Stimulated activated CD8-positive, alpha-beta memory T cell treated with anti-CD3 and anti-CD28 coated beads, Interleukin-4, amount 100 ng/mL, for 4 hours (primary cell): Measurements from ENCODE around the gene NPAS2.

Experiments
- DNase-seq, 2 donors: peaks; one replicate each; pipeline ENCODE4 v3.0.0-alpha.2; 2020; ENCODE audit warnings: low read depth in 2 of 2, low spot score in 1 of 2

Gene NPAS2

GRCh38 chr2:100820523-100821254, 750 bp downstream of the NPAS2 start:
- DNase-seq, result no peak

GRCh38 chr2:100821255-100821910, 1.4 kb downstream of the NPAS2 start:
- no peak for DNase-seq

- no peak for DNase-seq
Measured at GRCh38 chr2:100821911-100822265, 1.9 kb downstream of the NPAS2 start.

GRCh38 chr2:100822587-100823248, 2.8 kb downstream of the NPAS2 start:
- no peak for DNase-seq

- DNase-seq, result no peak
Measured at GRCh38 chr2:100823665-100824438, 3.9 kb downstream of the NPAS2 start.

- DNase-seq, result no peak
Measured at GRCh38 chr2:100824842-100825241, 4.9 kb downstream of the NPAS2 start.

GRCh38 chr2:100826494-100826893, 6.6 kb downstream of the NPAS2 start:
- no peak for DNase-seq

GRCh38 chr2:100831158-100831750, 11.3 kb downstream of the NPAS2 start:
- no peak for DNase-seq

- no peak for DNase-seq
Measured at GRCh38 chr2:100831831-100832230, 11.9 kb downstream of the NPAS2 start.

GRCh38 chr2:100832885-100833284, 12.9 kb downstream of the NPAS2 start:
- DNase-seq, result no peak

GRCh38 chr2:100833331-100833730, 13.4 kb downstream of the NPAS2 start:
- no peak for DNase-seq

- no peak for DNase-seq
Measured at GRCh38 chr2:100834221-100834620, 14.3 kb downstream of the NPAS2 start.

GRCh38 chr2:100835006-100835659, 15.2 kb downstream of the NPAS2 start:
- no peak for DNase-seq

GRCh38 chr2:100840519-100840918, 20.6 kb downstream of the NPAS2 start:
- DNase-seq, result no peak

- no peak for DNase-seq
Measured at GRCh38 chr2:100842241-100842922, 22.4 kb downstream of the NPAS2 start.

GRCh38 chr2:100844514-100844913, 24.6 kb downstream of the NPAS2 start:
- no peak for DNase-seq

- DNase-seq, result no peak
Measured at GRCh38 chr2:100845141-100845991, 25.4 kb downstream of the NPAS2 start.

GRCh38 chr2:100846716-100847115, 26.8 kb downstream of the NPAS2 start:
- DNase-seq, result no peak

GRCh38 chr2:100852447-100852846, 32.5 kb downstream of the NPAS2 start:
- DNase-seq, result no peak
